ENCODE data around the gene KCTD17.

Gene KCTD17

GRCh38 chr22:37053310-37054055 lies 1.9 kb downstream of the KCTD17 start:
- H3K4me3 ChIP-seq (ENCODE audit: low read depth, low read length), result no peak overlapping the region
- DNase-seq (ENCODE audit: low read depth, low spot score), result no peak
- in situ Hi-C loops (cut with HindIII; ENCODE audit: low sequenced_read_pairs), result no loop called here
- no peak for TF ChIP-seq CTCF (IDR thresholded peaks at IDR 0.05; ENCODE audit: low read depth, low read length)

- in situ Hi-C loops (cut with HindIII; ENCODE audit: low sequenced_read_pairs), result no loop called here
Measured at GRCh38 chr22:37054056-37054395, 2.5 kb downstream of the KCTD17 start.

GRCh38 chr22:37054600-37055365 lies 3.2 kb downstream of the KCTD17 start:
- in situ Hi-C loops (cut with HindIII; ENCODE audit: low sequenced_read_pairs), result no loop called here
- DNase-seq (ENCODE audit: low read depth, low spot score), result no peak
- H3K4me3 ChIP-seq (ENCODE audit: low read depth, low read length), result no peak overlapping the region
- no peak for TF ChIP-seq CTCF (IDR thresholded peaks at IDR 0.05; ENCODE audit: low read depth, low read length)

More at GRCh38 chr22:37054056-37054395, 2.5 kb downstream of the KCTD17 start:
- no peak overlapping the region for H3K4me3 ChIP-seq (ENCODE audit: low read depth, low read length)
- no peak for DNase-seq (ENCODE audit: low read depth, low spot score)
- no peak for TF ChIP-seq CTCF (IDR thresholded peaks at IDR 0.05; ENCODE audit: low read depth, low read length)

DNA sequence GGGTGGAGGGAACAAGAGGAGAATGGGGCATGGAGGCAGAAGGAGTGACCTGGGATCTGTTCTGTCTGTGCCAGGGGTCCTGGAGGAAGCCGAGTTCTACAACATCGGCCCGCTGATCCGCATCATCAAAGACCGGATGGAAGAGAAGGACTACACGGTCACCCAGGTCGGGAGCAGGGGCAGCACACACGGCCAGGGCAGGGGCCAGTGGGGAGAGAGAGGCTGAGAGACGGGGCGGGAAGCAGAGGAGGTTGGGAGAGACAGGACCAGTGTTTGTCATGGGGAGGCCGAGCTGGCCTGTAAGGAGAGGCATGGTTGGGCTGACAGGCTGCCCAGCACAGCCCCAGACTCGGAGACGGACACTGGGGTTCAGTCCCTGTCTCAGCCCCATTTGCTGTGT lies 4.7 kb downstream of the KCTD17 start:
- no peak overlapping the region for H3K4me3 ChIP-seq (ENCODE audit: low read depth, low read length)
- no peak for TF ChIP-seq CTCF (IDR thresholded peaks at IDR 0.05; ENCODE audit: low read depth, low read length)
- DNase-seq (ENCODE audit: low read depth, low spot score), result no peak
- in situ Hi-C loops (cut with HindIII; ENCODE audit: low sequenced_read_pairs), result no loop called here

- no peak for TF ChIP-seq CTCF (IDR thresholded peaks at IDR 0.05; ENCODE audit: low read depth, low read length)
- no peak for DNase-seq (ENCODE audit: low read depth, low spot score)
- in situ Hi-C loops (cut with HindIII; ENCODE audit: low sequenced_read_pairs), result no loop called here
- no peak overlapping the region for H3K4me3 ChIP-seq (ENCODE audit: low read depth, low read length)
Measured at GRCh38 chr22:37057226-37057625, 5.7 kb downstream of the KCTD17 start.

DNA sequence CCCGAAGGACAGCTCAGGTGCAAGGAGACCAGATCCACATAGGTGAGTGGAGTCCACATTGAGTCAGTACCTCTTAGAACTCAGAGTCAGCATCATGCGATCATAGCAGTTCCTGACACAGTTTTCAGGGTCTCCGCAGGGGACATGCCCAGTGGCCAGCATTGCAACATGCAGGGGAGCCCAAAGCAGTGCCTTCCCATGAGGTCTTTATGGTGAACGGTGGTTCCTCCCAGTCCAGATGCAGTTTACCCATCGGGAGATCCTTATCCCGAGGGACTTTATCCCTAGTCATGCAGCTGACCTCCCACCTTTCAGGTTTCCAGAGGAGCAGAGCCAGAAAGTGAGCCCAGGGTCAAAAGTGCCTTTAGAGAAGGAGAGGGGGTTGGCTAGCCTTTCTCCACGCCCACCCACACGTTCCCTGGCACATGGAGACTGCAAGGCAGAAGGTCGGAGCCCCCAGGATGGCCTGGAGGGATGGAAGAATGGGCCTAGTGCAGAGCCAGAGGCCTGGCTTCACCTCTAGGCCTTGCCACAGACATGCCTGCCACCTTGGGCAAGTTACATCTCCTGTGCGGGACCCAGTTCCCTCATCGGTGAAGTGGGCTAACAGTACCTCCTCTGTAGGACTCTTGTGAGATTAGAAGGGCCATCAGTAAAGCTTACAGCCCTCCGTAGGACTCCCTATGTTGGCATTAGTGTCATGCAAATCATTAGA lies 6.4 kb downstream of the KCTD17 start:
- TF ChIP-seq CTCF (IDR thresholded peaks at IDR 0.05; ENCODE audit: low read depth, low read length), result no peak
- H3K4me3 ChIP-seq (ENCODE audit: low read depth, low read length), result no peak overlapping the region
- in situ Hi-C loops (cut with HindIII; ENCODE audit: low sequenced_read_pairs), result no loop called here
- no peak for DNase-seq (ENCODE audit: low read depth, low spot score)

Measured in astrocyte of the spinal cord (primary cell).